ENCODE results near the gene DISP3.

The DISP3 gene

DNA sequence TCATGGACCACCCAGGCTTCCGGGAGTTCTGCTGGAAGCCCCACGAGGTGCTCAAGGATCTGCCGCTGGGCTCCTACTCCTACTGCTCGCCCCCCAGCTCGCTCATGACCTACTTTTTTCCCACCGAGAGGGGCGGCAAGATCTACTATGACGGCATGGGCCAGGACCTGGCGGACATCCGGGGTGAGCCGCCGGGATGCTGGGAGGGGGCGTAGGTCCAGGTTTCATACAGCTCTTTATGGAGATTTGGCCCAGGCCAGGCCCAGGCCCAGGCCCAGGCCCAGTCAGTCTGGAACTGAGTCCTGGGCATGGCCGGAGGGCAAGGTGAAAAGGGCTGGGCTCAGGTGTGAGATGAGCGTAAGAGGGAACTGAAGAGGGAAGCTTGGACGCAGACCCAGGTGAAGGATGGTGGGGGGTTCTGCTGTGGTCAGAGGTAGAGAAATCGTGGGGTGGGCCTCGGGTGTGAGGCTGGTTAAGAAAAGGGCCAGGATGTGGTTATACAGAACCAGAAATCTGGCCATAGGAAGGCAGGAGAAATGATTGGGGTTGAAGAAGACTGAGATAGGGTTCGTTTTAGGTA, 23.0 kb downstream of the DISP3 start:
- peaks cover 22% of the 10 kb centered on the region for H3K4me1 ChIP-seq (ENCODE audit: insufficient read depth, low read length)
- H3K36me3 ChIP-seq (ENCODE audit: insufficient read depth, low read length) = no peaks in the 10 kb centered on the region
- no peaks in the 10 kb centered on the region; the same call in 1 of the 2 replicates for H3K9me3 ChIP-seq (ENCODE audit: control insufficient read depth, insufficient read depth, low read length)
- no peak overlapping the region for H3K9ac ChIP-seq (ENCODE audit: low read depth, low read length)

DNA sequence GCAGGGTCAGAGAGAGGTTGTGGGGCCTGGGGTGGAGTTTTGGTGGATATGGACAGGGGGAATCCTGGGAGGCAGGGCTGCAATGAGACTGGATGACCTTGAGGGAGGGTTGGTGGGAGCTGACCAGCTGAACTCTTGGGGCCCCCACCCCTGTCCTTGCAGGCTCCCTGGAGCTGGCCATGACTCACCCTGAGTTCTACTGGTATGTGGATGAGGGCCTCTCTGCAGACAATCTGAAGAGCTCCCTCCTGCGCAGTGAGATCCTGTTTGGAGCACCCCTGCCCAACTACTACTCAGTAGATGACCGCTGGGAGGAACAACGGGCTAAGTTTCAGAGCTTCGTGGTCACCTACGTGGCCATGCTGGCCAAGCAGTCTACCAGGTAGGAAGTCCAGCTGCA, 23.6 kb downstream of the DISP3 start:
- Histone ChIP-seq H3K4me1 (ENCODE audit: insufficient read depth, low read length) (peaks cover 22% of the 10 kb centered on the region), H3K9ac (ENCODE audit: low read depth, low read length) (no peak overlapping the region), H3K36me3 (ENCODE audit: insufficient read depth, low read length) (no peaks in the 10 kb centered on the region), H3K9me3 (ENCODE audit: control insufficient read depth, insufficient read depth, low read length) (peaks cover 3% of the 10 kb centered on the region)

DNA sequence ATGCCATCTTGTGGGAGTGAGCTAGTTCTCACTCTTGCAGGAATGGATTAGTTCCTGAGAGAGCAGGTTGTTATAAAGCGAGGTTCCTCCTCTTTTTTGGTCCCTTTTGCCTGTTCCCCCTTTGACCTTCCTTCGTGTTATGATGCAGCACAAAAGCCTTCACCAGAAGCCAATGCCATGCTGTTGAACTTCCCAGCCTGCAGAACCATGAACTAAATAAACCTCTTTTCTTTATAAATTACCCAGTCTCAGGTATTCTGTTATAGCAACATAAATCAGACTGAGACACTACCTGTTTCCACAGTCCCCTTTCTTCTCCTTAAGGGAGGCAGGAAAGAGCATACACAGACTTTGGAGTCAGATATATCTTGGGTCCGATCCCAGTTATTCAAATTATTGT, 25.6 kb downstream of the DISP3 start:
- Histone ChIP-seq H3K9me3 (ENCODE audit: control insufficient read depth, insufficient read depth, low read length) (peaks cover 3% of the 10 kb centered on the region), H3K36me3 (ENCODE audit: insufficient read depth, low read length) (no peaks in the 10 kb centered on the region)

DNA sequence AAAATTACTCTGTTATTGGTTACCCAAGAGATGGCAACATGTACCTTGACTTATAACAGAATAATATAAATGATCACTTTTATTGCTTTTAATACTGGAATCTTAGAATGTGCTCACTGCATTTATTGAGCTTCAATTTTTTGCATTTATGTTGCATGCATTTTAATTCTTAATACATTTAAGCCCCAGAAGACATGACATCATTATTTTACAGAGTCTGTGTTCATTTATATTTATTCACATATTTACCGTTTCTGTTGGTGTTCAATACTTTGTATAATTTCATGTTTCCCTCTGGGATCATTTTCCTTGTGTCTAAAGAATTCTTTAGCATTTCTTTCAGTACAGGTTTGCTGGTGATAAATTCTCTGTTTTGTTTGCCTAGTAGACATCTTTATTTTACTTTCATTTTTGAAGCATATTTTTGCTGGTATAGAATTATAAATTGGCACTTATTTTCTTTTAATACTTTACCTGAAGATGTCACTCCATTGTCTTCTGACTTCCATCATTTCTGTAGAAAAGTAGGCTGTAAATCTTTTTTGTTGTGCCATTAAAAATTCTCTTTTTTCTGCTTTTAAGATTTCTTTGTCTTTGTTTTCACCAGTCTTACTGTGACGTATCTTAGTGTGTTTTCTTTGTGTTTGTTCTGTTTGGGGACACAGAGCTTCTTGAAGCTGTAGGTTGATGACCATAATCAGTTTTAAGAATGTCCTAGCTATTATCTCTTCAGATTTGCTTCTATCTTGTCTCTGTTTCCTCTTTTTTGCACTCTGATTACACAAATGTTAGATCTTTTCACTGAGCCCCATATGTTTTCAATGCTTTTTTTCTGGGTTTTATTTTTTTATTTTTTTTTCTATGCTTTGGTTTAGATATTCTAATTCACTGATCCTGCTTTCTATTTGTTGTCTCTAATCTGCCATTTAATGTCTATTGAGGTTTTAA, 26.9 kb downstream of the DISP3 start:
- Histone ChIP-seq H3K9me3 (ENCODE audit: control insufficient read depth, insufficient read depth, low read length) (peaks cover 3% of the 10 kb centered on the region), H3K9ac (ENCODE audit: low read depth, low read length) (no peak overlapping the region), H3K4me1 (ENCODE audit: insufficient read depth, low read length) (no peaks in the 10 kb centered on the region), H3K36me3 (ENCODE audit: insufficient read depth, low read length) (no peaks in the 10 kb centered on the region)

More for the DNA sequence above, 25.6 kb downstream of the DISP3 start:
- Histone ChIP-seq H3K4me1 (ENCODE audit: insufficient read depth, low read length) (peaks cover 7% of the 10 kb centered on the region), H3K9ac (ENCODE audit: low read depth, low read length) (no peak overlapping the region)

DNA sequence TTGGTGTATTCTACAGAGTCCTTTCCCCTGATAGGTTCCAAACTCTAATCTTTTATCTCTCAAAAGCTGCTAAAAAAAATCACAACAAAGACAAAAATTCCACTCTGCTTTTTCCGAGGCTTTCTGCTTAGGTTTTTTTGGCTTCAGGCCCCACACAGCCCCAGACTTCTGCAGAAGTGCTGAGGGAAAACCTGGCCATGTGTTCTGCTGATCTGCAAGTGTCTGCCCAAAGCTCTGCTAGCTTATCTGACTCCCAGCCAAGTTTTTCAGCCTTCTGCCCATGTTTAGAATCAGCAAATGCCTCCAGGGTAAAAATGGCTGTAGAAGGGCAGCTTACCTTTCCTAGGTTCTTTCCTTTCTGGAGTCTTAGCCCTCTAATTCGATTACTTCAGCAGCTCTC, 28.4 kb downstream of the DISP3 start:
- Histone ChIP-seq H3K9me3 (ENCODE audit: control insufficient read depth, insufficient read depth, low read length) (peaks cover 3% of the 10 kb centered on the region), H3K4me1 (ENCODE audit: insufficient read depth, low read length) (no peaks in the 10 kb centered on the region), H3K9ac (ENCODE audit: low read depth, low read length) (no peak overlapping the region), H3K36me3 (ENCODE audit: insufficient read depth, low read length) (no peaks in the 10 kb centered on the region)

DNA sequence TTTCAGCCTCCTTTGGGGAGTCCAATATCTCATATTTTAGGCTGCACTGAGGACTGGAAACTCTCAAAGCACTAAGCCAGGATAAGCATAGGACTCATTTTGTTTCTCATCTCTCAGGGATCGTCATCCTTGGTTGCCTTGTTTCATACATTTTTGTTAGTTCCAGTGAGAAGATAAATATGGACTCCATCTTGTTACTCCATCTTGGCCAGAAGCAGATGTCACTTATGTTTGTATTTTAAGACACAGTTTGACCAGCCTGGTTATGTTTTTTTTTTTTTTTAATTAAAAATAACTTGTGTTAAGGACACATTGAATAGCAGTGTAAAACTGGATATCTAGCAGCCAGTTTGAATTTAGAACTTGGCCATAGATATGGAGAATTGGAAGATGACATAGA, 34.7 kb downstream of the DISP3 start:
- H3K9ac ChIP-seq (ENCODE audit: low read depth, low read length) = no peak overlapping the region
- H3K9me3 ChIP-seq (ENCODE audit: control insufficient read depth, insufficient read depth, low read length) = no peaks in the 10 kb centered on the region
- no peaks in the 10 kb centered on the region for H3K4me1 ChIP-seq (ENCODE audit: insufficient read depth, low read length)
- H3K36me3 ChIP-seq (ENCODE audit: insufficient read depth, low read length) = no peaks in the 10 kb centered on the region

DNA sequence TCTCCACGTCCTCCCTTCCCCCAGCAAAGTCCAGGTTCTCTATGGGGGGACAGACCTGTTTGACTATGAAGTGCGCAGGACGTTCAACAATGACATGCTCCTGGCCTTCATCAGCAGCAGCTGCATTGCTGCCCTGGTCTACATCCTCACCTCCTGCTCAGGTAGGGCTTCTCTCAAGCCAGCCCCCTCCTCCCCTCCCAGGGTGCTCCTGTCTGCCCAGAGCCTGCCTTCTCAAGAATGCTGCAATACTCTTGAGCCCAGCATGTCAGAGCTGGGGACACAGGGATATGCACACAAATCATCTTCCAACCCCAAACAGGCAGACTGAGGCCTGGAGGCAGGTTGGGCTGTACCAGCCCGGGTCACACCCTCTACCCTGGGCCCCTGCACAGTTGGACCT, 35.4 kb downstream of the DISP3 start:
- H3K9me3 ChIP-seq (ENCODE audit: control insufficient read depth, insufficient read depth, low read length) = no peaks in the 10 kb centered on the region
- H3K9ac ChIP-seq (ENCODE audit: low read depth, low read length) = no peak overlapping the region

DNA sequence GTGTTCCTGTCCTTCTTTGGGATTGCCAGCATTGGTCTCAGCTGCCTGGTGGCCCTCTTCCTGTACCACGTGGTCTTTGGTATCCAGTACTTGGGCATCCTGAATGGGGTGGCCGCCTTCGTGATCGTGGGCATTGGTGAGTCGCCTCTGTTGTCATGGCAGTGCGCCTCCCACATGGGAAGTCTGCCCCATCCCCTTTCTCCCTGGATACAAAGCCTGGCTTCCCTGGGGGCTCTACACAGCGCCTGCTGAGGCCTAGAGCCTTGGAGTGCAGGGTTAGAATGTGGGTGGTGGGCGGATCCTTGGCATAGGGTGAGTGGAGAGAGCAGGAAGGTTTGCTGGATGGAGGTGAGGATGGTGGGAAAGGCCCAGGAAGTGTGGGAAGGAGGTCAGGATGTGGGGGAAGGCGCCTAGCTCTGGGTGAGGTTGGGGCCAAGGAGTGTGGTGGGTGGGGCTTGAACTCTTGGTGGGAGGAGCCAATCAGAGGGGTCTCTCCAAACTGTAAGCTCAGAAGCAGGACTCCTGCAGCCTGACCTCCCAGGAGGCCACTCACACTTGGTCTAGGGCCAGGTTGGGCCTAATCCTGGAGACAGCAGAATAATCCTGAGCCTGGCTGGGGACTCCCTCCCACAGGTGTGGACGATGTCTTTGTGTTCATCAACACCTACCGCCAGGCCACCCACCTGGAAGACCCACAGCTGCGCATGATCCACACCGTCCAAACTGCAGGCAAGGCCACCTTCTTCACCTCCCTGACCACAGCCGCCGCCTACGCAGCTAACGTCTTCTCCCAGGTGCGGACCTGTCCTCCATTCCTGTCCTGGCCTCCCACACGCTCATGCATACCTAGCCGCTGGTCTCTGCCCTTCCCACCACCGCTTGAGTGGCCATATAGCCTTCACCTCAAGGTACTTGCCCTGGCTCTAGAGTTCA, 36.7 kb downstream of the DISP3 start:
- Histone ChIP-seq H3K4me1 (ENCODE audit: insufficient read depth, low read length) (no peaks in the 10 kb centered on the region), H3K9me3 (ENCODE audit: control insufficient read depth, insufficient read depth, low read length) (no peaks in the 10 kb centered on the region), H3K9ac (ENCODE audit: low read depth, low read length) (no peak overlapping the region), H3K36me3 (ENCODE audit: insufficient read depth, low read length) (no peaks in the 10 kb centered on the region)

More for the DNA sequence above, 35.4 kb downstream of the DISP3 start:
- no peaks in the 10 kb centered on the region for H3K4me1 ChIP-seq (ENCODE audit: insufficient read depth, low read length)
- no peaks in the 10 kb centered on the region for H3K36me3 ChIP-seq (ENCODE audit: insufficient read depth, low read length)

DNA sequence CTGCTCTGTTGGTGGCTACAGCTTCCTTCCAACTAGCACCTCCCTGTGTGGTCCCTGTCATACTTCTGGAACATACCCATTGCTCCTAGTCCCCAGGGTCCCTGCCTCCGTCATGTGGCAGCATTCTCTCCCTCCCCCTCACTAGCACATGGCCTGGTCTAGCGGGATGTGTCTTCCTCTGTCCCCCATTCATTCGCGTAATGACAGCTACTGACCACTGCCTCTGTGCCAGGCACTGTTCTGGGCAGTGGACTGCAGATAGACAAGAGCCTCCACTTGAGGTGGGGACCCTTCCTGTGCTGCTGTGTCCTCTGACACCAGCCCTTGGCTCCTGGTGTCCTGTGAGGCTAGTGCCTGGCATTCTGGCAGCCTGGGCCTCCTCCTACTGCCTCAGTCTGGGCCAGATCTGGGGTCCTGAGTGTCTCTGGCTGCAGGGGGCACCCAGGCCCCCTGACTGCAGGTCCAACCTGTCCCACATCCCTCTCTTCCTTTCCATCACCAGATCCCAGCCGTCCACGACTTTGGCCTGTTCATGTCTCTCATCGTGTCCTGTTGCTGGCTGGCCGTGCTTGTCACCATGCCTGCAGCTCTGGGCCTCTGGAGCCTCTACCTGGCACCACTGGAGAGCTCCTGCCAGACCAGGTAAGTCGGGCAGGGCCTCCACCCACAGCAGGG, 38.1 kb downstream of the DISP3 start:
- Histone ChIP-seq H3K4me1 (ENCODE audit: insufficient read depth, low read length) (no peaks in the 10 kb centered on the region; the same call in 1 of the 2 replicates), H3K9me3 (ENCODE audit: control insufficient read depth, insufficient read depth, low read length) (no peaks in the 10 kb centered on the region), H3K9ac (ENCODE audit: low read depth, low read length) (no peak overlapping the region), H3K36me3 (ENCODE audit: insufficient read depth, low read length) (no peaks in the 10 kb centered on the region)

DNA sequence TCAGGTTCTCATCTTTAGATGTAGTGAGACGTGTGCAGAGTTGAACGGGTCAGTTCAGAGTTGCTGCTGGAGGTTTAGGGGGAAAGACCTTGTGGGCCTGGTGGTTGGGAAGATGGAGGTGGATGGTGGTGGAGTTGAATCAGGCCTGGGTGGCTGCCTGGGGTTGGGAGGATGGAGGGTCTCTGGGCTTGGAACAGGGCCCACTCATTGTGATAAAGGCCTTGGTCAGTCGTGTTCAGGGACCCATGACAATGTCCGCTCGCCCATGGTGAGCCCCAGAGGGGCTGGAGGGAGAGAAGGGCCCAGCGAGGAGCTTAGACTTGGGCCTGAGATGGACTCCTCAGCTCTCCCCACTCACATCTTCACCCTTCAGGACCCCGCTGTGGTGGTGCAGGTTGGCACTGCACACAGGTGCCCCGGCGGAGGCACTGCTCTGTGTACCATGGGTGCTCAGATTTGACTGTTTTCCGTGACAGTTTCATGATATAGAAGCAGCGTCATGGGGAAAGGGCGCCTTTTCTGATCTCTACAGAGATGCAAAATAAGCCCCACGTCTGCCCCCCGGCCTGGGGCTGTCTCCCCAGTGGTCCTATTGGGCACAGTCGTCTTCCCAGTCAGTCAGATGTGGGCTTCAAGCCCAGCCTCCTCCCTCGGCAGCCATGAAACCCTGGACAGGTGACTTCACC, 39.2 kb downstream of the DISP3 start:
- Histone ChIP-seq H3K9ac (ENCODE audit: low read depth, low read length) (no peak overlapping the region), H3K36me3 (ENCODE audit: insufficient read depth, low read length) (no peaks in the 10 kb centered on the region), H3K9me3 (ENCODE audit: control insufficient read depth, insufficient read depth, low read length) (no peaks in the 10 kb centered on the region), H3K4me1 (ENCODE audit: insufficient read depth, low read length) (no peaks in the 10 kb centered on the region; the same call in 1 of the 2 replicates)

DNA sequence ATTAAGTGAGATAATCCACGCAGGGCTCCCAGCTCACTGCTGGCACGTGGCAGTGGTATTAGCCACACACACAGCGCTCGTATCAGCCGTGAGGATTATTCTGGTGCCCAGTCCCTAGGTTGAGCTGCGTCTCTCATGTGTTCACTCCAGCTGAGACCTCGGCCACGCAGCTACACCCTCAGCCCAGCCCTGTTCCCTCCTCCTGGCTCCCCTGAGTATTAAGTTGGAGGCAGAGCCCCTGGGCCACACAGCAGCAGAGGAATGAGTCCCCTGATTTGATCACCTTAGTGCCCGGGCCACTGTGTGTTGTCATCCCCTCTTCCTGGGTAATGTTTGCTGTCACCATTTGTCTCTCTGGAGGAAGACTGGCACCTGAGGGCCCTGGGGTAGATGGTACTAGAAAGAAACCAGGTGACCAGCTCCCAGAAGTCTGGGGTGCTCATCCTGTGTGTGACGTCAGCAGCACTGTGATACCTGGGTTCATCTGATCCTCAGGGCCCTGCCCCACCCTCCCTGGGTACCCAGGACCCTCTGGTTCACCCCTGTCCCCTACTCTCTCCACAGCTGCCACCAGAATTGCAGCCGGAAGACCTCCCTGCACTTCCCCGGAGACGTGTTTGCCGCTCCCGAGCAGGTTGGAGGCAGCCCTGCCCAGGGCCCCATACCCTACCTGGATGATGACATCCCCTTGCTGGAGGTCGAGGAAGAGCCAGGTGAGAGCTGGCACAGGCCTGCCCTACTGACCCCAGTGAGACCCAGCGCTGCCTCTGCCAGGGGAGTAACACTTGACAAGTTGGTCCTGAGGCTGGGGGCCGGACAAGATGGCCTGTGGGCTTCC, 40.1 kb downstream of the DISP3 start:
- Histone ChIP-seq H3K36me3 (ENCODE audit: insufficient read depth, low read length) (no peaks in the 10 kb centered on the region), H3K4me1 (ENCODE audit: insufficient read depth, low read length) (no peaks in the 10 kb centered on the region; the same call in 1 of the 2 replicates), H3K9ac (ENCODE audit: low read depth, low read length) (no peak overlapping the region), H3K9me3 (ENCODE audit: control insufficient read depth, insufficient read depth, low read length) (no peaks in the 10 kb centered on the region)

DNA sequence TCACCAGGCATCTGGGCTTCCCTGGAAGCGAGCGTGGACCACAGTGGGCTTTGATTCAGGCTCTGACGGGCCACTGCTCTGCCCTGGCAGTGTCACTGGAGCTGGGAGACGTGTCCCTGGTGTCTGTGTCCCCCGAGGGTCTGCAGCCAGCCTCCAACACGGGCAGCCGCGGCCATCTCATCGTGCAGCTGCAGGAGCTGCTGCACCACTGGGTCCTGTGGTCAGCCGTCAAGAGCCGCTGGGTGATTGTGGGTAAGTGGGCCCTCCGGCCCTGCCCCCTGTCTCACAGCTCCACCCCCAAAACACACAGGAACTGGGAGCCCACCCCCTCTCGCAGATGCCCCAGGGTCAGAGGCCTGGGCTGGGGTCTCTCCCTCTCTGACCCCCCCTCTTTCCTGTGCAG, 40.7 kb downstream of the DISP3 start:
- H3K9me3 ChIP-seq (ENCODE audit: control insufficient read depth, insufficient read depth, low read length) = no peaks in the 10 kb centered on the region
- H3K9ac ChIP-seq (ENCODE audit: low read depth, low read length) = no peak overlapping the region
- H3K4me1 ChIP-seq (ENCODE audit: insufficient read depth, low read length) = no peaks in the 10 kb centered on the region; the same call in 1 of the 2 replicates
- no peaks in the 10 kb centered on the region for H3K36me3 ChIP-seq (ENCODE audit: insufficient read depth, low read length)

All from ES-I3 (cell line).